ENCODE results near the gene ZNF536. TPM values are rescaled to one million over a fixed set of nuclear protein-coding genes. Genes with fewer than 3 reads are reported as not detected.

The ZNF536 gene
- total and polyA plus RNA-seq, 12 donors: 0.22 to 10.7 (median 3.7) TPM

GRCh38 chr19:30423481-30423880, 51.3 kb downstream of the ZNF536 start:
- Histone ChIP-seq H3K4me3 (no peak overlapping the region), H3K27me3 (peaks cover 0 to 35% (median 0%) of the 10 kb centered on the region in 7 donors), H3K27ac (no peak overlapping the region), H3K36me3 (no peaks in the 10 kb centered on the region), H3K4me1 (peaks cover 0 to 10% (median 0%) of the 10 kb centered on the region in 9 donors), H3K9me3 (no peaks in the 10 kb centered on the region)
- intact Hi-C loops (cut with DNase I): no loop called here
- WGBS, 2 donors: 55 to 65% methylated on average over 11 of the region's 11 CpGs
- TF ChIP-seq CTCF (IDR thresholded peaks at IDR 0.05): no peak
- peak in 7 of 8 donors; percentile 34 to 95 (median 79) for ATAC-seq
- DNase-seq: peak; percentile 22 to 43

GRCh38 chr19:30425885-30426838, 54.0 kb downstream of the ZNF536 start:
- Histone ChIP-seq H3K27ac (no peak overlapping the region), H3K4me3 (no peak overlapping the region), H3K9me3 (no peaks in the 10 kb centered on the region), H3K27me3 (peaks cover 0 to 28% (median 0%) of the 10 kb centered on the region in 7 donors), H3K36me3 (no peaks in the 10 kb centered on the region), H3K4me1 (peaks cover 0 to 10% (median 0%) of the 10 kb centered on the region in 9 donors)
- ATAC-seq (no peak), DNase-seq (no peak)
- WGBS, 2 donors: 78 to 81% methylated on average over 9 of the region's 9 CpGs
- TF ChIP-seq CTCF (IDR thresholded peaks at IDR 0.05): no peak
- intact Hi-C loops (cut with DNase I): no loop called here

- intact Hi-C loops (cut with DNase I): no loop called here
- H3K27ac ChIP-seq: no peak overlapping the region
- no peak for ATAC-seq
- no peak for TF ChIP-seq CTCF (IDR thresholded peaks at IDR 0.05)
- no peaks in the 10 kb centered on the region for H3K36me3 ChIP-seq
- H3K4me1 ChIP-seq: peaks cover 0 to 10% (median 0%) of the 10 kb centered on the region in 9 donors
- H3K27me3 ChIP-seq: peaks cover 0 to 22% (median 0%) of the 10 kb centered on the region in 7 donors
- no peaks in the 10 kb centered on the region for H3K9me3 ChIP-seq
- no peak overlapping the region for H3K4me3 ChIP-seq
- DNase-seq: no peak
Measured at GRCh38 chr19:30426864-30427263, 54.7 kb downstream of the ZNF536 start.

- intact Hi-C loops (cut with DNase I): no loop called here
- H3K27me3 ChIP-seq: peaks cover 0 to 21% (median 0%) of the 10 kb centered on the region in 7 donors
- ATAC-seq (no peak), DNase-seq (no peak)
- H3K9me3 ChIP-seq: no peaks in the 10 kb centered on the region
- 79 to 83% methylated on average over 6 of the region's 6 CpGs for WGBS, 2 donors
- H3K36me3 ChIP-seq: no peaks in the 10 kb centered on the region
- no peak for TF ChIP-seq CTCF (IDR thresholded peaks at IDR 0.05)
- no peak overlapping the region for H3K27ac ChIP-seq
- H3K4me3 ChIP-seq: no peak overlapping the region
- H3K4me1 ChIP-seq: peaks cover 0 to 10% (median 0%) of the 10 kb centered on the region in 9 donors
Measured at GRCh38 chr19:30428092-30428680, 56.0 kb downstream of the ZNF536 start.
